K562 (cell line): ENCODE results near the gene DPP10. TPM values are rescaled to one million over a fixed set of nuclear protein-coding genes. Genes with fewer than 3 reads are reported as not detected.

Source experiments
- ATAC-seq: fragments of 200-7000 bp; cut with Tn5 transposase; 3 replicates; pipeline ENCODE4 v1.9.1; 2020; ENCODE audit warnings: moderate library complexity
- BruUV-seq: library from RNA; stranded (reverse); fragments of 400-500 nt; replicated peaks from 2 replicates; lab custom pipeline; 2021; lab: Mats Ljungman, UMichigan
- CTCF ChIA-PET: fragments of 300-600 bp; formaldehyde crosslinking; extraction: SDS; loops from one replicate; lab custom pipeline; 2021; ENCODE audit warnings: low intra/inter-chr PET ratio; lab: Yijun Ruan, JAX
- POLR2A ChIA-PET: fragments of 300-600, 350-650 bp; sonication (Branson Sonifier 250); formaldehyde crosslinking; extraction: SDS; loops from one replicate; lab custom pipeline; 2021; ENCODE audit warnings: antibody characterized with exemption, inconsistent platforms; lab: Yijun Ruan, JAX
- DNase-seq, 4 experiments: peaks; one replicate each; pipeline versions ENCODE4 v3.0.0 to v3.0.0-alpha.2; 2011 to 2018; ENCODE audit warnings: low spot score in 3 of 4, mixed read lengths in 3 of 4; ENCODE audit errors: extremely low read depth in 1 of 4
- FAIRE-seq: peaks from 2 replicates; lab custom pipeline; 2011; peaks lifted over from hg19 to GRCh38; lab: Jason Lieb, UNC
- H2AFZ ChIP-seq: 2 replicates; pipeline ENCODE4 v1.6.0; 2011; ENCODE audit warnings: low read depth, low read length, control low read depth, inconsistent platforms
- H3K27ac ChIP-seq: fragments of 200-600 bp; 3 replicates; pipeline ENCODE4 v1.8.0; 2011; ENCODE audit warnings: low read depth, mild to moderate bottlenecking, control low read depth, inconsistent platforms, low read length, moderate library complexity, mixed read lengths; ENCODE audit errors: extremely low read depth
- H3K27me3 ChIP-seq, 2 experiments: fragments of 300-600 bp in 1 of 2; 2 replicates in 1 of 2; 3 replicates in 1 of 2; pipeline versions ENCODE4 v1.6.0 to v1.8.0; 2011; ENCODE audit warnings: inconsistent platforms in 2 of 2, low read length in 2 of 2, mild to moderate bottlenecking in 1 of 2, mixed read lengths in 1 of 2, moderate library complexity in 1 of 2; ENCODE audit not compliant: control insufficient read depth in 2 of 2, insufficient read depth in 2 of 2
- H3K36me3 ChIP-seq: fragments of 300-600 bp; 3 replicates; pipeline ENCODE4 v1.8.0; 2011; ENCODE audit warnings: mild to moderate bottlenecking, low read length, inconsistent platforms; ENCODE audit not compliant: control insufficient read depth, insufficient read depth
- H3K4me1 ChIP-seq, 2 experiments: fragments of 200-600 bp in 1 of 2; replicated peaks in 1 of 2; 2 replicates in 1 of 2; 3 replicates in 1 of 2; pipeline versions ENCODE4 v1.5.1 to v1.8.0; 2011; ENCODE audit warnings: inconsistent platforms in 2 of 2, low read length in 2 of 2, mild to moderate bottlenecking in 1 of 2, mixed read lengths in 1 of 2, moderate library complexity in 1 of 2; ENCODE audit not compliant: control insufficient read depth in 2 of 2, insufficient read depth in 2 of 2
- H3K4me2 ChIP-seq: 2 replicates; pipeline ENCODE4 v1.6.1; 2011; ENCODE audit warnings: low read length, control low read depth, inconsistent platforms, mixed read lengths; ENCODE audit not compliant: insufficient read depth
- H3K4me3 ChIP-seq: fragments of 200-600 bp; sonication (generic), shearing (Covaris generic); 2 replicates; pipeline ENCODE4 v1.5.1; 2016; ENCODE audit warnings: control low read depth, inconsistent platforms
- H3K79me2 ChIP-seq: fragments of 200-600 bp; 3 replicates; pipeline ENCODE4 v1.8.0; 2011; ENCODE audit warnings: low read length, inconsistent platforms; ENCODE audit not compliant: control insufficient read depth, insufficient read depth
- H3K9ac ChIP-seq, 2 experiments: 2 replicates each; pipeline versions ENCODE4 v1.6.0 to v1.6.1; 2011; ENCODE audit warnings: low read depth in 2 of 2, low read length in 2 of 2, control low read depth in 1 of 2, inconsistent platforms in 1 of 2, mild to moderate bottlenecking in 1 of 2, mixed read lengths in 1 of 2; ENCODE audit not compliant: insufficient read depth in 1 of 2
- H3K9me1 ChIP-seq: one replicate; pipeline ENCODE4 v1.6.0; 2011; ENCODE audit warnings: inconsistent platforms, mild to moderate bottlenecking, low read length, moderate library complexity; ENCODE audit not compliant: control insufficient read depth, insufficient read depth
- H3K9me3 ChIP-seq: replicated peaks from 2 replicates; pipeline ENCODE4 v1.5.1; 2011; ENCODE audit warnings: low read depth, low read length, inconsistent platforms; ENCODE audit not compliant: control insufficient read depth, insufficient read depth
- H4K20me1 ChIP-seq: replicated peaks from 2 replicates; pipeline ENCODE4 v1.6.1; 2011; ENCODE audit warnings: low read length, inconsistent platforms, mixed read lengths; ENCODE audit not compliant: control insufficient read depth, insufficient read depth
- ARID3B ChIP-seq: fragments of 250-450 bp; sonication (Bioruptor Pico); IDR thresholded peaks from 2 replicates; pipeline ENCODE4 v1.4.0; 2020; ENCODE audit warnings: borderline replicate concordance
- CBX2 ChIP-seq: fragments of 200-600 bp; sonication (generic); IDR thresholded peaks from one replicate; pipeline ENCODE4 v1.6.1; 2012; ENCODE audit warnings: mild to moderate bottlenecking, low read length, inconsistent platforms; ENCODE audit not compliant: insufficient read depth, poor library complexity, severe bottlenecking
- HDAC1 ChIP-seq, 2 experiments: fragments of 450-650 bp; IDR thresholded peaks; 2 replicates each; pipeline ENCODE4 v1.6.1; 2016 to 2017; ENCODE audit warnings: inconsistent platforms in 1 of 2, mild to moderate bottlenecking in 1 of 2, moderate library complexity in 1 of 2
- HOXB6 ChIP-seq: fragments of 250-450 bp; sonication (Bioruptor Pico); IDR thresholded peaks from 2 replicates; pipeline ENCODE4 v1.5.1; 2022; ENCODE audit warnings: mild to moderate bottlenecking, borderline replicate concordance
- KAT2B ChIP-seq: IDR thresholded peaks from one replicate; pipeline ENCODE4 v1.6.1; 2012; ENCODE audit warnings: low read depth, mild to moderate bottlenecking, control low read depth, inconsistent platforms, low read length, moderate library complexity
- NFIC ChIP-seq: fragments of 450-650 bp; IDR thresholded peaks from 2 replicates; pipeline ENCODE4 v1.6.1; 2017; ENCODE audit warnings: mild to moderate bottlenecking, inconsistent platforms
- RERE ChIP-seq: sonication (generic); formaldehyde crosslinking; IDR thresholded peaks from 2 replicates; pipeline ENCODE4 v1.8.0; 2023; ENCODE audit warnings: missing genetic modification reagents, mild to moderate bottlenecking, borderline replicate concordance
- SIRT6 ChIP-seq: IDR thresholded peaks from one replicate; pipeline ENCODE4 v1.6.1; 2012; ENCODE audit warnings: low read depth, mild to moderate bottlenecking, control low read depth, inconsistent platforms, low read length, moderate library complexity
- XRCC5 ChIP-seq: fragments of 200-400 bp; formaldehyde crosslinking; IDR thresholded peaks from 2 replicates; pipeline ENCODE4 v1.6.1; 2017; ENCODE audit warnings: low read depth, mild to moderate bottlenecking, low read length
- ZBTB5 ChIP-seq: fragments of 450-650 bp; IDR thresholded peaks from 2 replicates; pipeline ENCODE4 v1.6.1; 2017; ENCODE audit warnings: antibody characterized with exemption
- ZNF217 ChIP-seq: sonication (generic); formaldehyde crosslinking; IDR thresholded peaks from 2 replicates; pipeline ENCODE4 v1.8.0; 2022; ENCODE audit warnings: mild to moderate bottlenecking, missing genetic modification reagents
- WGBS: fragments of 100-300 bp; shearing (Covaris generic); methylation state at CpG from one replicate; pipeline ENCODE4 v1.1.6; 2016; ENCODE audit warnings: low coverage, mixed read lengths; ENCODE audit not compliant: insufficient coverage; ENCODE audit errors: missing lambda C conversion rate; 5-methylcytosine and 5-hydroxymethylcytosine counted together
- in situ Hi-C: fragments of 300-500 bp; cut with MboI; formaldehyde crosslinking; loops from 4 replicates; pipeline ENCODE4 v1.15.0; 2018; ENCODE audit warnings: inconsistent platforms, mixed read lengths
- intact Hi-C: fragments of 100-400 bp; cut with micrococcal nuclease; formaldehyde crosslinking; loops from 2 replicates; pipeline ENCODE4 v1.14.2; 2022
- polyA plus RNA-seq, 8 experiments: library from polyadenylated mRNA; depleted of rRNA in 4 of 8; stranded (reverse) in 5 of 8; unstranded in 3 of 8; fragments of >200 nt; fragmentation: Nextera tagmentation in 2 of 8; fragmentation: Illumina TruSeq in 1 of 8; extraction: Ambion mirVana in 2 of 8; extraction: Trizol in 1 of 8; gene quantifications; 2 replicates each; pipeline versions ENCODE4 v1.2.1 to v1.2.3, GENCODE V29; 2011 to 2014; ENCODE audit warnings: inconsistent platforms in 1 of 8, missing spikeins in 1 of 8
- total RNA-seq, 7 experiments: library from RNA; depleted of rRNA in 6 of 7; stranded (reverse); fragments of >200 nt in 6 of 7; fragmentation: Illumina TruSeq in 2 of 7; extraction: Trizol in 2 of 7; gene quantifications; 2 replicates each; pipeline versions ENCODE4 v1.2.1 to v1.2.3, GENCODE V29; 2011 to 2021; ENCODE audit warnings: low replicate concordance in 1 of 7
- TF ChIP-seq, protein P1 (sequence below): fragments of 450-650 bp; IDR thresholded peaks from 2 replicates; pipeline ENCODE4 v1.7.0; 2016; ENCODE audit warnings: borderline replicate concordance

Gene DPP10
- total and polyA plus RNA-seq, 9 of the 15 experiments (the other 6 are each of a cell fraction or from before 2014, with no cell fraction given): not detected

DNA sequence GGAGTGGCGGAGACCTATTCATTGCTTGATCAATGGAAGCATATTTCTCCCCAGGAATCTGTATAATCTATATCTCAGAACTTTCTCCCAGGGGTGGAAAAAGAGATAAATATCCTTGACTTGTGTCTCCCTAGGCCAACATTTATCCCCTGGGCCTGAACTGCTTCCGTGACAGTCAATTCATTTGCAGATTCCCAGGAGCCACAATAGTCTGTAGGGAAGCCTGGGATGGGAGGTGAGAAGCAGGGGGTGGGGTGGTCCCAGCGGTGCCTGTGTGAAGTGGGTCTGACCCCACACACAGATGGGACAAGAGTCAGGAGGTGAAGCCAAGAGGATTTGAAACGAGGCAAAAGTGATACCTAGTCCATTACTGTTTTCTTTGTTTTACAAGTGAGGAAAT, 166.8 kb downstream of the DPP10 start:
- Histone ChIP-seq H2AFZ (no peak overlapping the region), H3K9me1 (no peaks in the 10 kb centered on the region), H3K36me3 (no peaks in the 10 kb centered on the region), H3K9me3 (no peaks in the 10 kb centered on the region), H3K4me2 (no peak overlapping the region), H3K4me3 (no peak overlapping the region), H4K20me1 (no peaks in the 10 kb centered on the region), H3K27ac (no peak overlapping the region), H3K27me3 (no peaks in the 10 kb centered on the region), H3K79me2 (no peaks in the 10 kb centered on the region), H3K9ac (no peak overlapping the region), H3K4me1 (no peaks in the 10 kb centered on the region)
- ATAC-seq (no peak), FAIRE-seq (no peak), DNase-seq (no peak)
- in situ Hi-C loops (no loop called here), intact Hi-C loops (no loop called here)
- 0% methylated on average over 4 of the region's 4 CpGs for WGBS
- ChIA-PET POLR2A (interaction anchor here (0.6 kb wide), 1 partner anchor 418 kb away, joined by 4 read pairs; no protein-coding TSS in a partner anchor), CTCF (no interaction called here)
- no TSS peak for BruUV-seq
- no peak for TF ChIP-seq ARID3B (CRISPR knock-in tag)
- TF ChIP-seq XRCC5: no peak
- TF ChIP-seq CBX2: no peak
- no peak for TF ChIP-seq HOXB6 (CRISPR knock-in tag)
- TF ChIP-seq SIRT6: no peak
- no peak for TF ChIP-seq HDAC1 (IDR thresholded peaks at IDR 0.05)
- no peak for TF ChIP-seq RERE (CRISPR knock-in tag)
- TF ChIP-seq ZNF217 (CRISPR knock-in tag): no peak
- TF ChIP-seq KAT2B: no peak
- TF ChIP-seq, protein P1, sequence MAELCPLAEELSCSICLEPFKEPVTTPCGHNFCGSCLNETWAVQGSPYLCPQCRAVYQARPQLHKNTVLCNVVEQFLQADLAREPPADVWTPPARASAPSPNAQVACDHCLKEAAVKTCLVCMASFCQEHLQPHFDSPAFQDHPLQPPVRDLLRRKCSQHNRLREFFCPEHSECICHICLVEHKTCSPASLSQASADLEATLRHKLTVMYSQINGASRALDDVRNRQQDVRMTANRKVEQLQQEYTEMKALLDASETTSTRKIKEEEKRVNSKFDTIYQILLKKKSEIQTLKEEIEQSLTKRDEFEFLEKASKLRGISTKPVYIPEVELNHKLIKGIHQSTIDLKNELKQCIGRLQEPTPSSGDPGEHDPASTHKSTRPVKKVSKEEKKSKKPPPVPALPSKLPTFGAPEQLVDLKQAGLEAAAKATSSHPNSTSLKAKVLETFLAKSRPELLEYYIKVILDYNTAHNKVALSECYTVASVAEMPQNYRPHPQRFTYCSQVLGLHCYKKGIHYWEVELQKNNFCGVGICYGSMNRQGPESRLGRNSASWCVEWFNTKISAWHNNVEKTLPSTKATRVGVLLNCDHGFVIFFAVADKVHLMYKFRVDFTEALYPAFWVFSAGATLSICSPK: no peak
- TF ChIP-seq ZBTB5: no peak
- TF ChIP-seq NFIC: no peak
